GM21717 (cell line): ENCODE measurements around the gene ZNF322.
A peak's percentile ranks its signal among the peaks of the same experiment; 100 is the strongest.

Source experiments
- ATAC-seq: cut with Tn5 transposase; IDR thresholded peaks from one replicate; pipeline ENCODE4 v1.9.1; 2021; ENCODE audit warnings: mild to moderate bottlenecking, moderate library complexity; ENCODE audit not compliant: unreplicated experiment

Gene ZNF322

GRCh38 chr6:26623339-26623859, 36.1 kb downstream of the ZNF322 start:
- no peak for ATAC-seq

- ATAC-seq, result no peak
Measured at GRCh38 chr6:26613689-26614683, 45.6 kb downstream of the ZNF322 start.

DNA sequence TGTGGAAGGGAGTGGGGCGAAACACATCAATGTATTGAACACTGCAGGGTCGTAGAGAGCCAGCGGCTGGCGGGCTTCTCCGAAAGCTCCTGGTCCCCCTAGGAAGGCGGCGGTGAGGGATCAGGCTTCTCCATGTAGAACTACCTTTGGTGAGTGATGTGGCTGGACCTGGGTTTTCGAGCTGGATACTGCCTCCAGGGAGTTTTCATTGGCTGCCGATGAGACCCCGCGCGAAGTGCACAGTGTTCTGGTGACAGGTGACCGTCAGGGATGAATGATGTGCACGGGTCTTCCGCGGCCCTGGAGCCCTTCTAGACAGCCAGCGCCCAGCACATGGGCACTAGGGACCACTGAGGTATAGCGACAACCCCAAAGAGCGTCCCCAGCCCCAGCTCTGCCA, 46.3 kb downstream of the ZNF322 start:
- no peak for ATAC-seq

DNA sequence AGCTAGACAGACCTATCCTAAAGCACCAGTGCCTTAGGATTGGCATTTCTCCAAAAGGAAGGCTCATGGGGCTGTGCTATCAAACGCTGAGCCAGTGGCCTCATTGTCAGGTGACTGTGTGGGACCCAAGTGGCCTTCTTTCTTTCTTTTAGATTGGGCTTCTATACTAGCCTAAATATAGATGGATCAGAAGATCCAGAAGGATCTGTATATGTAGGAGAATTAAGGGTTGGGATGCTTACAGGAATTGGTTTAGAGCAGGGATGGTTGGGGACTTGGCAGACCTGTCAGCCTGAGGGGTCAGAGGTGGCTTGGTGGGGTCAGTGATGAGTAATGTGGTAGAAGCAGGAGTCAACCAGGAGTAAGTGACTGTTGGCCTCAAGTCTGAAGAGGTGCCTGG, 47.9 kb downstream of the ZNF322 start:
- no peak for ATAC-seq

- ATAC-seq, result no peak
Measured at GRCh38 chr6:26609463-26609862, 50.1 kb downstream of the ZNF322 start.

- ATAC-seq, result peak; percentile 68
Measured at GRCh38 chr6:26607434-26608230, 51.9 kb downstream of the ZNF322 start.

- no peak for ATAC-seq
Measured at GRCh38 chr6:26604797-26605196, 54.7 kb downstream of the ZNF322 start.

DNA sequence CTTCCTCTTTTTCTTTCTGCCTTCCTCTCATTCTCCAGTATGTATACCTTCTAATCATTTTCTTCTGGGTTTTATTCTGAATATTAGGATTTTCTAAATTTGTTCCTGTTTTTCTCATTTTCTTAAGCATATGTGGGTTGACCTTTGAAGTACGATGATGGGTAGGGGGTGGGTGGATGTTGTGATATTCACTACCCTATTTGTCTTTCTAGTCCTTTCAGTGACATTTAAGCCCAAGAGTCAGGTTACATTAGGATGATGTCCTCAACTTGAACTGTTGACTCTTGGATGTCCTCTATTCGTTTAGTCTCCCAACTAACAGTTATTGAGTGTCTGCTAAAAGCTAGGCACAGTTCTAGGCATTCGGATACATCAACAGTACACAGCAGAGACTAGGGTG, 55.5 kb downstream of the ZNF322 start:
- no peak for ATAC-seq

- no peak for ATAC-seq
Measured at GRCh38 chr6:26602262-26602661, 57.3 kb downstream of the ZNF322 start.

- no peak for ATAC-seq
Measured at GRCh38 chr6:26600759-26601158, 58.8 kb downstream of the ZNF322 start.

DNA sequence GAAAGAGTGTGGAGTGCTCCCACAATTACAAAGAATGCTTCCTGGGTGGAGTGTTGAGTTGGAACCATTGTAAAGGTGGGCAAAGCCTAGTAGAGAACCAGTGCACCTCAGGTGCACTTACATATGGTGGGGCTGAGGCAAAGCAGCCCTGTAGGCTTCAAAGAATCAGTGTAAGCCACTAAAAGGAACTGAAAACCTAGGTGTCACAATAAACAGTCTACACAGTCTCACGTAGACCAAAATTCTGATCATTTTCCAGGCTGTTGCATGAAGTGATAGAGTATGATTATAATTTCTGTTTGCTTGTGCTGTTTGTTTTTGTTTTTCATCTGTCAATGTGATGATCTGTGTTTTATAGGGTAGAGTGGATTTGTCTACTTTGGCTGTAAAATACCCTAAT, 60.0 kb downstream of the ZNF322 start:
- ATAC-seq, result no peak

GRCh38 chr6:26599134-26599533, 60.4 kb downstream of the ZNF322 start:
- ATAC-seq, result no peak

DNA sequence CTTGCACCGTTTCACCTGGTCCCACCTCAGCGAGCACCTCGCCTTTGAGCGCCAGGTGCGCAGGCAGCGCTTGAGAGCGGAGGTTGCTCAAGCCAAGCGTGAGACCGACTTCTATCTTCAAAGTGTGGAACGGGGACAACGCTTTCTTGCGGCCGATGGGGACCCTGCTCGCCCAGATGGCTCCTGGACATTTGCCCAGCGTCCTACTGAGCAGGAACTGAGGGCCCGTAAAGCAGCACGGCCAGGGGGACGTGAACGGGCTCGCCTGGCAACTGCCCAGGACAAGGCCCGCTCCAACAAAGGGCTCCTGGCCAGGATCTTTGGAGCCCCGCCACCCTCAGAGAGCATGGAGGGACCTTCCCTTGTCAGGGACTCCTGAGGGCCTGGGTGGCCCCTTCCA, 61.3 kb downstream of the ZNF322 start:
- no peak for ATAC-seq

DNA sequence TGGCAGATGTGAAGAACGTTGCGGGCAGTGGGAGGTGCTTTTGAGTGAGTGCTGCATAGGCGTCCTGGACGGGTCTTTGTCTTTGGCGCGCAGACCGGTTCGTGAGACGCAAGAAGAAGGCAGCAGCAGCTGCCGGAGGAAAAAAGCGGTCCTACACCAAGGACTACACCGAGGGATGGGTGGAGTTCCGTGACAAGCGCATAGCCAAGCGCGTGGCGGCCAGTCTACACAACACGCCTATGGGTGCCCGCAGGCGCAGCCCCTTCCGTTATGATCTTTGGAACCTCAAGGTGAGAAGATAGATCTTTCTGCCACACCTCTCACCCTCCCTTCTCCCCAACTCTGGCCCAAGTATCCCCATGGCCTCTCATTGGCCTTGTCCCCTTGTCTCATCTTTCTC, 61.7 kb downstream of the ZNF322 start:
- no peak for ATAC-seq

- ATAC-seq, result no peak
Measured at GRCh38 chr6:26597389-26597766, 62.2 kb downstream of the ZNF322 start.

- peak; percentile 76 for ATAC-seq
Measured at GRCh38 chr6:26596579-26597388, 62.8 kb downstream of the ZNF322 start, which contains the start of gene ABT1. ABT1 (plus strand) TSS chr6:26596953; CDS start chr6:26596983, 30 bp downstream.

GRCh38 chr6:26595669-26596269, 63.8 kb downstream of the ZNF322 start:
- peak; percentile 53 for ATAC-seq

- no peak for ATAC-seq
Measured at GRCh38 chr6:26594730-26595632, 64.6 kb downstream of the ZNF322 start.

- ATAC-seq, result no peak
Measured at GRCh38 chr6:26594131-26594498, 65.4 kb downstream of the ZNF322 start.
